Measurements from ENCODE around the gene OLIG1. TPM values are rescaled to one million over a fixed set of nuclear protein-coding genes. Genes with fewer than 3 reads are reported as not detected.

The OLIG1 gene
- total RNA-seq, 2 donors from 2014 or later = 10.8 TPM; not detected in 1

DNA sequence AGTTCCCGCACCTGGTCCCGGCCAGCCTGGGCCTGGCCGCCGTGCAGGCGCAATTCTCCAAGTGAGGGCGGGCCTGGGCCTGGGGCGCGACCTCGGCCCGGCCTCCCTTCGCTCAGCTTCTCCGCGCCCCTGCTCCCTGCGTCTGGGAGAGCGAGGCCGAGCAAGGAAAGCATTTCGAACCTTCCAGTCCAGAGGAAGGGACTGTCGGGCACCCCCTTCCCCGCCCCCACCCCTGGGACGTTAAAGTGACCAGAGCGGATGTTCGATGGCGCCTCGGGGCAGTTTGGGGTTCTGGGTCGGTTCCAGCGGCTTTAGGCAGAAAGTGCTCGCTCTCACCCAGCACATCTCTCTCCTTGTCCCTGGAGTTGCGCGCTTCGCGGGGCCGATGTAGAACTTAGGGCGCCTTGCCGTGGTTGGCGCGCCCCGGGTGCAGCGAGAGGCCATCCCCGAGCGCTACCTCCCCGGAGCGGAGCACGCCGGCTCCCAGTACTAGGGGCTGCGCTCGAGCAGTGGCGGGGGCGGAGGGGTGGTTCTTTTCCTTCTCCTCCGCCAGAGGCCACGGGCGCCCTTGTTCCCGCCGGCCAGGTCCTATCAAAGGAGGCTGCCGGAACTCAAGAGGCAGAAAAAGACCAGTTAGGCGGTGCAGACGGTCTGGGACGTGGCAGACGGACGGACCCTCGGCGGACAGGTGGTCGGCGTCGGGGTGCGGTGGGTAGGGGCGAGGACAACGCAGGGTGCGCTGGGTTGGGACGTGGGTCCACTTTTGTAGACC lies 1.2 kb downstream of the OLIG1 start:
- intact Hi-C loops (cut with DNase I) = no loop called here
- WGBS = 3% methylated on average over 57 of the region's 69 CpGs
- Histone ChIP-seq H3K4me1 (replicated peaks) (no peaks in the 10 kb centered on the region), H3K27ac (no peak overlapping the region), H3K36me3 (no peaks in the 10 kb centered on the region), H3K27me3 (replicated peaks; ENCODE audit: insufficient read depth) (peaks cover 35% of the 10 kb centered on the region), H3K9me3 (no peaks in the 10 kb centered on the region), H3K4me3 (peak overlapping the region; percentile 19 to 24)
- TF ChIP-seq POLR2A (IDR thresholded peaks at IDR 0.05) = no peak
- TF ChIP-seq, protein P1, sequence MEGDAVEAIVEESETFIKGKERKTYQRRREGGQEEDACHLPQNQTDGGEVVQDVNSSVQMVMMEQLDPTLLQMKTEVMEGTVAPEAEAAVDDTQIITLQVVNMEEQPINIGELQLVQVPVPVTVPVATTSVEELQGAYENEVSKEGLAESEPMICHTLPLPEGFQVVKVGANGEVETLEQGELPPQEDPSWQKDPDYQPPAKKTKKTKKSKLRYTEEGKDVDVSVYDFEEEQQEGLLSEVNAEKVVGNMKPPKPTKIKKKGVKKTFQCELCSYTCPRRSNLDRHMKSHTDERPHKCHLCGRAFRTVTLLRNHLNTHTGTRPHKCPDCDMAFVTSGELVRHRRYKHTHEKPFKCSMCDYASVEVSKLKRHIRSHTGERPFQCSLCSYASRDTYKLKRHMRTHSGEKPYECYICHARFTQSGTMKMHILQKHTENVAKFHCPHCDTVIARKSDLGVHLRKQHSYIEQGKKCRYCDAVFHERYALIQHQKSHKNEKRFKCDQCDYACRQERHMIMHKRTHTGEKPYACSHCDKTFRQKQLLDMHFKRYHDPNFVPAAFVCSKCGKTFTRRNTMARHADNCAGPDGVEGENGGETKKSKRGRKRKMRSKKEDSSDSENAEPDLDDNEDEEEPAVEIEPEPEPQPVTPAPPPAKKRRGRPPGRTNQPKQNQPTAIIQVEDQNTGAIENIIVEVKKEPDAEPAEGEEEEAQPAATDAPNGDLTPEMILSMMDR (IDR thresholded peaks at IDR 0.05) = no peak
- no peak for TF ChIP-seq POLR2AphosphoS5 (IDR thresholded peaks at IDR 0.05)
- no peak for DNase-seq (ENCODE audit: low spot score)

DNA sequence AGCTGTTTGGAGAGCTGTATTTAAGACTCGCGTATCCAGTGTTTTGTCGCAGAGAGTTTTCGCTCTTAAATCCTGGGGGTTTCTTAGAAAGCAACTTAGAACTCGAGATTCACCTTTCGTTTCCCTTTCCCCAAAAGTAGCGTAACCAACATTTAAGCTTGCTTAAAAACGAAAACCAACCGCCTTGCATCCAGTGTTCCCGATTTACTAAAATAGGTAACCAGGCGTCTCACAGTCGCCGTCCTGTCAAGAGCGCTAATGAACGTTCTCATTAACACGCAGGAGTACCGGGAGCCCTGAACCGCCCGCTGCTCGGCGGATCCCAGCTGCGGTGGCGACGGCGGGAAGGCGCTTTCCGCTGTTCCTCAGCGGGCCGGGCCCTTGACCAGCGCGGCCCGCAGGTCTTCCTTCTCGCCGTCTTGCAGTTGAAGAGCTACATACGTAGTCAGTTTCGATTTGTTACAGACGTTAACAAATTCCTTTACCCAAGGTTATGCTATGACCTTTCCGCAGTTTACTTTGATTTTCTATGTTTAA lies 1.9 kb downstream of the OLIG1 start:
- 11% methylated on average over 38 of the region's 38 CpGs for WGBS

DNA sequence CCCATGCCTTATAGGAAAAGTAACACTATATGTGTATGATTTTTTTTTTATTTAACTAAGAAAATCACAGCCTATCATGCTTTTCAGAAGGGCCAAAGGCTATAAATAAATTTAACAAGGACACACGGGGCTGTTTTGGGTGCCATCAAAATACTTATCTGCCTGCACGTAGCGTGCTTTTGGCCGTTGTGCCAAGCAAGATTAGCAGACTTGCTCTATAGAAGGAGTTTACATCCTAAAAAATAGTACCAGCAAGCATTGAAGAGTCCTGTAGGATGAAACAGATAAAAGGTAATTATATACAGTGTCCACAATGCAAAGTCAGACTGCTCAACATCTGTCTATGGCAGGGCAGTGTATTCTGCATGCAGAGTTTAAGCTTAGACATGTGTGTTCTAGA lies 3.7 kb downstream of the OLIG1 start:
- intact Hi-C loops (cut with DNase I) = no loop called here
- peaks cover 22% of the 10 kb centered on the region for H3K27me3 ChIP-seq (replicated peaks; ENCODE audit: insufficient read depth)
- TF ChIP-seq POLR2AphosphoS5 (IDR thresholded peaks at IDR 0.05) (no peak), POLR2A (IDR thresholded peaks at IDR 0.05) (no peak)
- TF ChIP-seq, protein P1 (IDR thresholded peaks at IDR 0.05) = no peak
- H3K9me3 ChIP-seq = no peaks in the 10 kb centered on the region
- no peak overlapping the region for H3K27ac ChIP-seq
- WGBS = 59% methylated on average over 4 of the region's 4 CpGs
- H3K36me3 ChIP-seq = no peaks in the 10 kb centered on the region
- no peaks in the 10 kb centered on the region for H3K4me1 ChIP-seq (replicated peaks)
- DNase-seq (ENCODE audit: low spot score) = no peak
- H3K4me3 ChIP-seq = no peak overlapping the region

More for the DNA sequence above, 1.9 kb downstream of the OLIG1 start:
- Histone ChIP-seq H3K27me3 (replicated peaks; ENCODE audit: insufficient read depth) (peaks cover 31% of the 10 kb centered on the region), H3K4me3 (peak overlapping the region in 1 of 2 donors; percentile 24), H3K4me1 (replicated peaks) (no peaks in the 10 kb centered on the region), H3K27ac (no peak overlapping the region), H3K9me3 (no peaks in the 10 kb centered on the region), H3K36me3 (no peaks in the 10 kb centered on the region)
- intact Hi-C loops (cut with DNase I) = no loop called here
- DNase-seq (ENCODE audit: low spot score) = no peak
- TF ChIP-seq, protein P1 (IDR thresholded peaks at IDR 0.05) = no peak
- TF ChIP-seq POLR2AphosphoS5 (IDR thresholded peaks at IDR 0.05) (no peak), POLR2A (IDR thresholded peaks at IDR 0.05) (no peak)

DNA sequence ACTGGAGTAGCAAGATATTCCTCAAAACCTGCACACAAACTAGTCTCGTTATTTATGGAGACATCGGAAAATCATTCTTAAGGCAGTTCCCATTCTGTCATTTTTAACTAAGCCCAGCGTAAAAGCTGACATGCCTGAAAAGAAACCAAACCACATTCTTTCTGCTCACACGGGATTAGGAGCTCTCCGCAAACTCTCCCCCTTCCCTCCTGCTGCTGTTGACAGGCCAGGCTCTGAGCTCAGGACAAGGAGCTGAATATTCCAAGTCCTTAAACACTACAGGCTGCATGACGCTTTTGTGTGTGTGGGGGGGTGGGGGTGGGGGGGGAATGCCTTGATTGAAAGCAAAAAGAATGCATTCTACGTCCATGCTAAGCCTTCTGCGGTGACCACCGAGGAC lies 5.2 kb downstream of the OLIG1 start:
- Histone ChIP-seq H3K4me1 (replicated peaks) (no peaks in the 10 kb centered on the region), H3K27ac (no peak overlapping the region), H3K4me3 (no peak overlapping the region), H3K36me3 (no peaks in the 10 kb centered on the region), H3K9me3 (no peaks in the 10 kb centered on the region), H3K27me3 (replicated peaks; ENCODE audit: insufficient read depth) (peaks cover 19% of the 10 kb centered on the region)
- intact Hi-C loops (cut with DNase I) = no loop called here
- DNase-seq (ENCODE audit: low spot score) = no peak
- WGBS = 23% methylated on average over 9 of the region's 9 CpGs
- no peak for TF ChIP-seq POLR2AphosphoS5 (IDR thresholded peaks at IDR 0.05)
- TF ChIP-seq, protein P1 (IDR thresholded peaks at IDR 0.05) = no peak
- no peak for TF ChIP-seq POLR2A (IDR thresholded peaks at IDR 0.05)

Measured in prostate gland (tissue), 2 donors.